IPS DF 19.7 (cell line): Measurements from ENCODE around the gene TESK2.
"Not testable (repeated sequence)": the region's sequence is repeated elsewhere in the genome, so short reads cannot be mapped to it uniquely, and the experiment has no call there.

ENCODE experiments used
- DNase-seq: peaks from one replicate; pipeline ENCODE4 v3.0.0-alpha.2; 2013; ENCODE audit warnings: low read depth, low spot score

Gene TESK2

DNA sequence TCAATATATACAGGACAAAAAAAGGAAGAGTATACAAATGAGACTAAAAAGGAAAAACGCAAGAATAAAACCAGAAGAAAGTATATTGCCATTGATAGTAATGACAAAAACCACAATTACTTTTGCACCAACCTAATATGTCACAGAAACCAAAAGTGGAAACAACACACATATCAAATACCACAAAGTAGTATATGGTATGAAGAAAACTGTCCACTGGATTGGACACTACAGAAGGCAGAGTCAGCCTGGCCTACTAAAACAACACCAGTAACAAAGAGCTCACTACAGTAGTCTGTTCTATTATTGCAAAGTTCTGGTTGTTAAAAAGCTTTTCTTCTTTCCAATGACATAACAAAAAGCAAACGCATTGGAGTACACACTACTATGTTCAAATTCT is 17.7 kb downstream of the TESK2 start:
- DNase-seq, result no peak

DNA sequence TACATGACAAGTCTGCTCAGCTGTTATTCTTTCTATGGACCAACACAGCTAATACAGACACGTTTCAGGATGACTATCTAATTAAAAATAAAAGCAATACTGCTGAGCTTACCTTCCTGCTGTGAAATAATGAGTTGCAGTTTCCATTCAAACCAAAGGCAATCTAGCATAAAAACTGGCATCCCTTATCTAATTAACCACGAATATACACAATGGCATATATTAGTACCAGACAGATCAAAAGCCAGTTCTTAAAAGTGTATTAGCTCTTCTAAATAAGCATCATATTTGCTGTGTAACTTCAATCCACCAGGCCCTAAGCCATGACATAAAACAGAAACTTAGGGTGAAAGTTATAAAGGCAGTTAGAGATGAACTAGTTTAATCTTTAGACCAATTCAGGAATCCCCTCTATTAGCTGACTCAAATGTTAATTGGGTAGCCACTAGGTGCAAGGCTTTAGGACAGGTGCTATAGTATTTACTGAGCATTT is 20.6 kb downstream of the TESK2 start:
- no peak for DNase-seq

GRCh38 chr1:45467353-45467752 is 23.6 kb downstream of the TESK2 start:
- not testable (repeated sequence) for DNase-seq

- DNase-seq, result no peak
These were observed 25.7 kb downstream of the TESK2 start for GRCh38 chr1:45465277-45465676.

DNA sequence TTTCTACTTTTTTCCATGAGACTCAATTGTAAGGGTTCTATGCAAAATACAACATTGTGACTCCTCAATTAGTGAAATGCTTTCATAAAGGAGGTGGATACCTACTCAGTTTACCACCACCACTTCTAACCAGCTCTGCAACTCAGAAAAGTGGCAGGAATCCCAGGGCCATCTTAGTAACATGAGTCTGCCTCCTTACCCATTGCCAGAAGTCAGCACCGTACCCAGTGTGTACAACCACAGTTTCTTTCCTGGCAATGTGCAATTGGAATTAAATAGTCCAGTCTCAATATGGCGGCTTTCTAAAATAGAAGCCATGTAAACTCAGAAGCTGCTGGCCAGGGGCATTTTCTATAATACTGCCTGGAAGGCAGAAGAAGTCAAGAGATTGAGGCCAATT is 32.1 kb downstream of the TESK2 start:
- DNase-seq, result no peak

GRCh38 chr1:45456531-45456930 is 34.4 kb downstream of the TESK2 start:
- DNase-seq, result no peak

DNA sequence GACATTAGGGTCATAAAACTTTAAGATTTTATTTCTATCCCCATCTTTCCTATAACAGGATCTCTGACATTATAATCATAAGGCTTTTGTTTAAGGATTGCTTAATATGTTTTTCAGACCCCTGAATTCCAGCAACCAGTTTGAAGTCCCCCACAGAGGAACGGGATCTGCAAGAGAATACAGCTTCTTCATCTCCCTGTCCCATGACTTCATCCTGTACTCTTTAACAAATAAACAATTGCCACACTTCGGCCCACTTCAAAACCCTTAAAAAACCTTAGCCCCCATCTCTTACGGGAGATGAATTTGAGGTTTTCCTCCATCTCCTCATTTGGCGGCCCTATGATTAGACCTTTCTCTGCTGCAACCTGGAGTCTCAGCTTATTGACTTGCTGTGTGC is 35.8 kb downstream of the TESK2 start:
- no peak for DNase-seq

DNA sequence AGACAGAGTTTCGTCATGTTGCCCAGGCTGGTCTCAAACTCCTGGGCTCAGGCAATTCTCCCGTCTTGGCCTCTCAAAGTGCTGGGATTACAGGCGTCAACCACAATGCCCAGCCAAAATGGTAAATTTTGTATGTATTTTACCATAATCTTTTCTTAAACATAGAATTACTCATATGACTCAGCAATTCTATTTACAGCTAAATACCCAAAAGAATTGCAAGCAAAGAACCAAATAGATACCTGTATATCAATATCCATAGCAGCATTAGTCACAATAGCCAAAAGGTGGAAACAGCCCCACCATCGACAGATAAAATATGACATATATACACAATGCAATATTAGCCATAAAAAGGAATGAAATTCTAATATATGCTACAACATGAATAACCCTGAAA is 36.5 kb downstream of the TESK2 start:
- no peak for DNase-seq

DNA sequence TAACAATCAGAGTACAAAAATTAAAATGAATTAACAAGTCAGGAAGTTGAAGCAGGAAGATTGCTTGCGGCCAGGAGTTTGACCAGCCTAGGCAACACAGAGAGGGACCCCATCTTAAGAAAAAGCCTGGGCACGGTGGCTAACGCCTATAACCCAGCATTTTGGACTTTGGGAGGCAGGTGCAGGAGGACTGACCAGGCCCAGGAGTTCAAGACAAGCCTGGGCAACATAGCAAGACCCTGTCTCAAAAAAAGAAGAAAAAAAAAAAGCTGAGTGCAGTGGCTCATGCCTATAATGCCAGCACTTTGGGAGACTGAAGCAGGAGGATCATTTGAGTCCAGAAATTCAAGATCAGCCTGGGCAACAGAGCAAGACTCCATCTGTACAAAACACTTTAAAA is 38.5 kb downstream of the TESK2 start:
- DNase-seq, result no peak

GRCh38 chr1:45448357-45448756 is 42.6 kb downstream of the TESK2 start:
- DNase-seq, result no peak

DNA sequence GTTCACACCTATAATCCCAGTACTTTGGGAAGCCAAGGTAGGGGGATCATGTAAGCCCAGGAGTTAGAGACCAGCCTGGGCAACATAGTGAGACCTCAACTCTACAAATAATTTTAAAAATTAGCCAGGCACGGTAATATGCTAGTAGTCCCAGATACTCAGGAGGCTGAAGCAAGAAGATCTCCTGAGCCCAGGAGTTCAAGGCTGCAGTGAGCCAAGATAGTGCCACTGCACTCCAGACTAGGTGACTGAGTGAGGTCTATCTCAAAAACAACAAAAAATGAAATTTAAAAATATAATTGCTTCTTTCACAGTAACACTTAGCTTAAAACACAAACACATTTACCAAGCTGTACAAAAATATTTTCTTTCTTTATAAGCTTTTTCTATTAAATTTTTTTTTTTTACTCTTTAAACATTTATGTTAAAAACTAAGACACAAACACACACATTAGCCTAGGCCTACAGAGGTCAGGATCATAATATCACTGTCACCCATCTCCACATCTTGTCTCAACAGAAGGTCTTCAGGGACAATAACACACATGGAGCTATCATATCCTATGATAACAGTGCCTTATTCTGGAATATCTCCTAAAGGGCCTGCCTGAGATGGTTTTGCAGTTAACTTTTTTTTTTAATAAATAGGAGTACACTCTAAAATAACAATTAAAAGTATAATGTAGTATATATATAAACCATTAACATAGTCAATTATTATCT is 43.9 kb downstream of the TESK2 start:
- no peak for DNase-seq

DNA sequence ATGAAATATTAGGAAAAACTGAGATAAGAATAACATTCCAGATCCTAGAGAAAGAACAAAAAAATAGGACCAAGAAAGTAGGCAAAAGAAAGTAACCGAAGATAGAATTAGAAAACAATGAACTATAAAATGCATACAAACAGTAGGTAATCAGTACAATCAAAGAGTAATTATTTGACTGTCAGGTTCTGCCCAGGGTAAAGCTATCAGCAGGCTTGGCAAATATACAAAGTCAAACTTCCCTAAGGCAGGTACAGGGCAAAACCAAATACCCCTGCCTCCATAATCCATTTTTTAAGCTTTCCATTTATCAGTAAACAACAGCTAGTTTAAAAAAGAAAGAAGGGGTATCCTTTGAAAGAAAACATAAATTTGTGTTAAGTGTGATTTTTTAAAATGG is 44.4 kb downstream of the TESK2 start:
- no peak for DNase-seq

- DNase-seq, result no peak
These were observed 46.3 kb downstream of the TESK2 start for GRCh38 chr1:45444609-45445131.

GRCh38 chr1:45443580-45444446 is 47.1 kb downstream of the TESK2 start:
- no peak for DNase-seq

DNA sequence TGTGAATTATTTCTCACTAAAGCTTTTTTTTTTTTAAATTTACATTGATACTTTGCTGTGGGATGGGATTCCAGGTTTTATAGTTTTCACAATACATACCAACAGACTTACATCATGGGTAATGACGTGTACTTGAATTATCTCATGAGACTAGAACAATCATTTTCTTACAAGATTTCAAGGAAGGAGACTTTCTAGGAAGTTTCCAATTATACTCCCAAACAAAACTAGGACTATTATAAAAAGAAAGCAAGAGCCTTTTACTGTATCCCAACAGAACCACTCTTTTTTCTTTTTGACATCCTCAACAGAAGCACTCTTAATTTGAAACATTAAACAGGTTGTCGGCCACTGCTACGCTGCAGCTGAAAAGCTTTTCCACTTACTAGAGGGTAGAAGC is 48.7 kb downstream of the TESK2 start:
- no peak for DNase-seq

GRCh38 chr1:45437323-45437722 is 53.6 kb downstream of the TESK2 start:
- no peak for DNase-seq

- DNase-seq, result no peak
These were observed 60.5 kb downstream of the TESK2 start for GRCh38 chr1:45430490-45430889.

GRCh38 chr1:45429561-45430159 is 61.3 kb downstream of the TESK2 start:
- no peak for DNase-seq

- no peak for DNase-seq
These were observed 66.9 kb downstream of the TESK2 start for GRCh38 chr1:45423906-45424678.

DNA sequence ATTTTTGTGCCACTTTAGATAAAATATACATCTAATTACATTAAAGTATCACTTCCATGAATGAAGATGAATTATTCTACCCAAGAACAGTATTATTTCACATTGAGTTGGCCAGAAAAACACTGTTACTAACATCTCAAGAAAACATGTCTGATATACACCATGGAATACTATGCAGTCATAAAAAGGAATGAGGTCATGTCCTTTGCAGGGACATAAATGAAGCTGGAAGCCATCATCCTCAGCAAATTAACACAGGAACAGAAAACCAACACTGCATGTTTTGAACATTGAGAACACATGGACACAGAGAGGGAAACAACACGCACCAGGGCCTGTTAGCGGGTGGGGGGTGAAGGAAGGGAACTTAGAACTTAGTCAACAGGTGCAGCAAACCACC is 69.0 kb downstream of the TESK2 start:
- no peak for DNase-seq

GRCh38 chr1:45414746-45415145 is 76.2 kb downstream of the TESK2 start:
- DNase-seq, result no peak

GRCh38 chr1:45412899-45413298 is 78.1 kb downstream of the TESK2 start:
- no peak for DNase-seq
